Mammary epithelial cell (primary cell): Measurements from ENCODE around the gene PARP1.

ENCODE experiments used
- CTCF ChIP-seq, 2 donors: IDR thresholded peaks in 1 of 2; conservative IDR thresholded peaks in 1 of 2; 2 replicates each; pipeline ENCODE4 v1.5.1; 2011 to 2012; ENCODE audit warnings: inconsistent platforms in 2 of 2, low read length in 2 of 2, mild to moderate bottlenecking in 2 of 2, control low read depth in 1 of 2, low read depth in 1 of 2; ENCODE audit not compliant: insufficient read depth in 1 of 2; ENCODE audit errors: extremely low read depth in 1 of 2
- EZH2 ChIP-seq: IDR thresholded peaks from 2 replicates; pipeline ENCODE4 v1.6.1; 2012; ENCODE audit warnings: low read length, inconsistent platforms, borderline replicate concordance

GRCh38 chr1:226384040-226384439, 23.9 kb downstream of the PARP1 start:
- TF ChIP-seq CTCF (conservative IDR thresholded peaks at IDR 0.05 in 1 of 2, IDR thresholded peaks at IDR 0.05 in 1 of 2; ENCODE audit: extremely low read depth in 1 of 2, insufficient read depth in 1 of 2, low read depth in 1 of 2, low read length in 2 of 2) (no peak), EZH2 (no peak)
